ENCODE data around the gene ATOH8.

The ATOH8 gene

DNA sequence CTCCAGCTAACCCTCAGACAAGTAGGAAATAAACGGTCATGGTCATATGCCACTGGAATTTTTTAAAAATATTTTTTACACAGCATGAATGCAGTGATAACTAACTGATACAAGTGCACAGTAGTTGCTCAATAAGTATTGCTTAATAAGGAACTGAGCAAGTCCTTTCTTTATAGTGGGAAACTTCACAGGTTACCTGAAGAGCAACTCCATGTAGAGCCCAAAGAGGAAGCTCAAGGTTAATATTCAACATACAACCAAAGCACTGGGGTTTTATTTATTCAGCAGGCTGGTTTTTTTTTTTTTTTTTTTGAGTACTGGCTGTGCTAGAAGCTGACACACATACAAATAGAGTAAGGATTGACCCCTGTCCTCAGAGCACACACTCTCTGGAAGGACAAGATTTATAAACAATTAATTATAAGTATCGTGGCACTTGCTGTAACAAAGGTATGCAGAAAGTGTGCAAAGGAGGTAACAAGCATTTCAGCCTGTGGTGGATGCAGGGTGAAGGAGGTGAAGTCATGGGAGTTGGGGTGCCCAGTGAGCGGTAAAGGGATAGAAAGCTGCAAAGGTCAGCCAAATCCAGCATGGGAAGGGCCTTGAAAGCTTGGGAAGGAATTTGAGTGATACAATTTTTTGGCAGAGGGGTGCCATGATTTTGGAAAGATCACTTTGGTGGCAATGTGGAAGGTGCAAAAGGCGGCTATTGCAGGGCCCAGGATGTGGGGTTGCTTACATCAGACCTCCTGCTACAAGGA, 52.7 kb downstream of the ATOH8 start:
- DNase-seq (ENCODE audit: low spot score), result no peak
- TF ChIP-seq, protein P1, sequence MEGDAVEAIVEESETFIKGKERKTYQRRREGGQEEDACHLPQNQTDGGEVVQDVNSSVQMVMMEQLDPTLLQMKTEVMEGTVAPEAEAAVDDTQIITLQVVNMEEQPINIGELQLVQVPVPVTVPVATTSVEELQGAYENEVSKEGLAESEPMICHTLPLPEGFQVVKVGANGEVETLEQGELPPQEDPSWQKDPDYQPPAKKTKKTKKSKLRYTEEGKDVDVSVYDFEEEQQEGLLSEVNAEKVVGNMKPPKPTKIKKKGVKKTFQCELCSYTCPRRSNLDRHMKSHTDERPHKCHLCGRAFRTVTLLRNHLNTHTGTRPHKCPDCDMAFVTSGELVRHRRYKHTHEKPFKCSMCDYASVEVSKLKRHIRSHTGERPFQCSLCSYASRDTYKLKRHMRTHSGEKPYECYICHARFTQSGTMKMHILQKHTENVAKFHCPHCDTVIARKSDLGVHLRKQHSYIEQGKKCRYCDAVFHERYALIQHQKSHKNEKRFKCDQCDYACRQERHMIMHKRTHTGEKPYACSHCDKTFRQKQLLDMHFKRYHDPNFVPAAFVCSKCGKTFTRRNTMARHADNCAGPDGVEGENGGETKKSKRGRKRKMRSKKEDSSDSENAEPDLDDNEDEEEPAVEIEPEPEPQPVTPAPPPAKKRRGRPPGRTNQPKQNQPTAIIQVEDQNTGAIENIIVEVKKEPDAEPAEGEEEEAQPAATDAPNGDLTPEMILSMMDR (IDR thresholded peaks at IDR 0.05; ENCODE audit: extremely low read depth, missing control alignments), result no peak

DNA sequence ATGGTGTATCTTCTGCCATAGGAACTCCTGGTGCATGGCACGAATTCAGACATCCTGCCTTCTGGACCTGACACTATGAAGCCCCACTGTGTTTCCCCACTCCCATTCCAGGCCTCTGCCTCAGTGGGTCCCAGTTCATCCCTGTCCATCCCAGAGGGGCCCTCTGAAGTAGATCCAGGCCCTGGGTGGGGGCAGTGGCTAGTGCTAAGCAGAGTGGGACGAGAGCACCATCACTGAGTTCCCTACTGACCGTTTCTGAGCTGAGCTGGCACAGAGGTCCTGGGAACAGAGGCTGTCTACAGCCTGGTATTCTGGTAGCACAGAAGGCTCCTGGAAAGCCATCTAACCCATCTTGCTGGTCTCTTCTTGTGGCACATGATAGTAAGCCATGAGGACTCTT, 54.0 kb downstream of the ATOH8 start:
- TF ChIP-seq, protein P1 (IDR thresholded peaks at IDR 0.05; ENCODE audit: extremely low read depth, missing control alignments), result no peak
- no peak for DNase-seq (ENCODE audit: low spot score)

DNA sequence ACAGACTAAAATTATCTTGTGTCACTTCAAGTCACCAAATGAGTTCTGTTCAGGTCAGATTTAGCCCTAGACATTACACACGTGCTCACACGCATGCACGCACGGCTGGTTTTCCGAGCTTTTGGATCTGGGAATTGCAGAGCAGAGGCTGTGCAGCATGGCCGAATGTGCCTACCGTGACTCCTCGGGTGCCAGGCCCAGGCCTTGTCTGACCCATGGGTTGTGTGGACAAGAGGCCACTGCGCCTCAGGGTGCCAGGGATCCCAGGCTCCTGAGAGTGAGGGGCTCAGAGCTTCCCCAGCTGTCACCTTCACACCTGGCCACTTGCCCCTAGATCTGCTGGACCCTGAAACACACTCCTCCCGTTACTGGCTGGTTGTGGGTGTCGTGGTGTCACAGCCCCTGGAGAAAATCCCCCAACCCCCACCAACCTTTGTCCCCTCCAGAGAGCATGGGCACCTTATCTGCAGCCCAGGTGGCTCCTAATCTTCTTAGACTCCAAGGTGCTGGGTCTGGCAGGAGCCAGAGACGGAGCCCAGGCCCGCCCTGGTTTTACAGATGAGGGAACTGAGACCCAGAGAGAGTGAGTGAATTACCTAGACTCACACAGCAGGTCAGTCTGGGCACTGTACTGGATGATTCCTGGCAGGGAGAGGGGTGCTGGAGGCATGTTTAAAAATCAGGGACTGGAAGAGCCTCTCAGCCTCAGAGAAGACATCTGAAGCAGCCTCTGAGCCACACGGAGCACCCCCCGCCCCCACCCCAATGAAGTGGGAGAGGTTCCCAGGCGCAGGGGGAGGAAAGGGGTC, 56.8 kb downstream of the ATOH8 start:
- DNase-seq (ENCODE audit: low spot score), result no peak
- TF ChIP-seq, protein P1 (IDR thresholded peaks at IDR 0.05; ENCODE audit: extremely low read depth, missing control alignments), result no peak

DNA sequence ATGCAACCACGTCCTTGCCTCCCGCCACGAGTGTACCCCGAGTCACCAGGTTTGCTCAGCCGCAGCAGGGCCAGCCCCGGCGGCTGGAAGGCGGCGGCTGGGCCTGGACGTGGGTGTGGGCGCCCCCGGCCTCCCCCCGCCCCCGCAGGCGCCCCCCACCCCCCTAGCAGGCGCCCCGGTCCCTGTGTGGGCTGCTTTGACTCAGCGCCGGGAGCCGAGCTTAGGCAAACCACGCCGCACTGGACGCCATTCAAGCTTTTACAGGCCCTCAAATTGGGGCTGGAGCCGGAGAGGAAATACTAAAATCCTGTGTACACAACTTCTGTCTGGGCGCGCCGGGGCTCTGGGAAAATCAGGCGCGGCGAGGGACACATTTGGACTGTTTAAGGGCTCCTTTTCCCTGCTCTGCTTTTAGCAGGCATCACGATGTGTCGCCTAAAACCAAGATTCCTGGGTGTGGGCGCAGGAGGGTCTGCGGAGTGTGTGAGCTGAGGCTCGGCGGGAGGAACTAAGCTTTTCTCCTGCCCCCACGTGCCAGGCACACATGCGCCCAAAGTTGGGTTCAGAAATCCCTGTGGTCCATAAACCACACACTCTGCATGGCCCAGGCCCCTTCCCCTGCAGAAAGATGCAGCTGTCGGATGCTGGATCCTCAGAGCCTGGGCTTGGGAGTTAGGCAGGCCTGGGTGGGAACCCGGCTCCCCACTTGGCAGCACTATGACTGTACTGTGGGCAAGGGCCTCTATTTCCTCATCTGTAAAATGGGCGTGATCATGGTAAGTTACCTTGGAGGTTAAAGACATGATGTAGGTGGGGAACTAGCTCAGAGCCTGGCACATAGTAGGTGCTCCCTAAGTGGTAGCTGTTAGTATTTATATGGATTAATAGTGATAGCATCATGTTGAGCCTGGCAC, 57.6 kb downstream of the ATOH8 start:
- TF ChIP-seq, protein P1 (IDR thresholded peaks at IDR 0.05; ENCODE audit: extremely low read depth, missing control alignments), result no peak
- DNase-seq (ENCODE audit: low spot score), result no peak

DNA sequence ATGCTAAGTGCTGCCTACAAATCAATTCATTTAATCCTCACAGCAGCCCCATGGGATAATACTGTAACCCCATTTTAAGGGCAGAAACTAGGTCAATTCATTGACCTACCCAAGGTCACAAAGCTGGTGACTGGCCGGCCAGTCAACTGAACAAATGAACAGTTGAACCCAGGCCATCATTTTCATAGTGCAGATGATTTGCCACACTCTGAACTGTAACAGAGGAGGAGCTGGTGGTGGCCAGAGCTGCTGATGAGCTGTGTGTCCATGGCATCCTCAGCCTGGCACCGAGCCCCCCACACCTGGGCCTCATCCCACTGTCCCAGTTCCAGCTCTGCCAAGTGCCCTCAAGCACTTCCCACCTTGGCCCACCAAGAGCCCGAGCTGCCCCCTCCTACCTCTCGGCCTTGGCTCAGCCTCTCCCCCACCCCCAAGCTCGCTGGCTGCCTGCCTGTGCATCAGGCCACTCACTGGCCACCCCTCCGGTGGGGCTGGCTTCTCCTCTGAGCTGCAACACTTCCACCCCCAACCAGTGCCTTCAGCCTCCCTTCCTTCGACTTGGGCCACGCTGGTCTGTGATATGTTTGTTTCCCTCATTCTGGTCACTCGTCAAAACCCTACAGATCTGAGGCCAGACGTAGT, 58.4 kb downstream of the ATOH8 start:
- TF ChIP-seq, protein P1 (IDR thresholded peaks at IDR 0.05; ENCODE audit: extremely low read depth, missing control alignments), result no peak
- DNase-seq (ENCODE audit: low spot score), result no peak

DNA sequence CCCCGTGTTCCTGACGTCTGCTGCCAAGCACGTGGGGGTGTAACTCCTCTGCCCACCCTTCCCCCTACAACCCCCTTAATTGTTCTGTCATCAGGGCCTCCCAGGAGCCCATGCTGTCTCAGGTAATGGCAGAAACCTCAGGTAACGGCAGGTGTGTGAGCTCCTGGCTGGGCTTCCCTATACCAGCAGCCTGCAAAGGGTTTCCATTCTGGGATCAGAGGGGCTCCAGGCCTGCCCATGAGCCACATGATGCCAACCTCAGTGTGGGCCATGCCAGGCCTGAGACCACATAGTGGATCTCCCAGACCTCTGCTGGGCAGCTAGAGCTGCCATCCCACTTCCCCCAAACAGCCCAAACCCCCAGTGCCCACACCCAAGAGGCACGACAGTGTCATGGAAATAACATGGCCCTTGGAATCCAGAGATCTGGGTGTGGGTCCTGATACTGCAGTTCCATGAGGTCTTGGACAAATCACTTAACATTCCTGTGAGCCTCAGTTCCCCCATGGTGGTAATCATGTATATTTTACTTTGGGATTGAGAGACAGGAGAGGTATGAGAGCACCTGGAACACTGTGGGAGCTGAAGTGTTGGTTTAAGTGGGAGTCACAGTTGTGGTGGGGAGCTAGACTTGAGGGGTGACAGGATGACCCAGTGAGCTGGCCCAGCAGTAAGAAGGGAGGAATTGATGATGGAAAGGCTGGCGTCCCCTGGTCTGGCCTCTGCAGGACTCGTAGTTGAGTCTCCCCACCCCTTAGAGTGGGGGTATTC, 59.6 kb downstream of the ATOH8 start:
- TF ChIP-seq, protein P1 (IDR thresholded peaks at IDR 0.05; ENCODE audit: extremely low read depth, missing control alignments), result no peak
- DNase-seq (ENCODE audit: low spot score), result no peak
